Activated CD4-positive, CD25-positive, alpha-beta regulatory T cell treated with anti-CD3 and anti-CD28 coated beads, Interleukin-2, amount 50 U/mL, for 16 hours (primary cell): Measurements from ENCODE around the gene PHF14.
"Not testable (repeated sequence)": the region's sequence is repeated elsewhere in the genome, so short reads cannot be mapped to it uniquely, and the experiment has no call there.

Experiments
- DNase-seq: peaks from one replicate; pipeline ENCODE4 v3.0.0-alpha.2; 2020; ENCODE audit warnings: low read depth, low spot score

The PHF14 gene, protein sequence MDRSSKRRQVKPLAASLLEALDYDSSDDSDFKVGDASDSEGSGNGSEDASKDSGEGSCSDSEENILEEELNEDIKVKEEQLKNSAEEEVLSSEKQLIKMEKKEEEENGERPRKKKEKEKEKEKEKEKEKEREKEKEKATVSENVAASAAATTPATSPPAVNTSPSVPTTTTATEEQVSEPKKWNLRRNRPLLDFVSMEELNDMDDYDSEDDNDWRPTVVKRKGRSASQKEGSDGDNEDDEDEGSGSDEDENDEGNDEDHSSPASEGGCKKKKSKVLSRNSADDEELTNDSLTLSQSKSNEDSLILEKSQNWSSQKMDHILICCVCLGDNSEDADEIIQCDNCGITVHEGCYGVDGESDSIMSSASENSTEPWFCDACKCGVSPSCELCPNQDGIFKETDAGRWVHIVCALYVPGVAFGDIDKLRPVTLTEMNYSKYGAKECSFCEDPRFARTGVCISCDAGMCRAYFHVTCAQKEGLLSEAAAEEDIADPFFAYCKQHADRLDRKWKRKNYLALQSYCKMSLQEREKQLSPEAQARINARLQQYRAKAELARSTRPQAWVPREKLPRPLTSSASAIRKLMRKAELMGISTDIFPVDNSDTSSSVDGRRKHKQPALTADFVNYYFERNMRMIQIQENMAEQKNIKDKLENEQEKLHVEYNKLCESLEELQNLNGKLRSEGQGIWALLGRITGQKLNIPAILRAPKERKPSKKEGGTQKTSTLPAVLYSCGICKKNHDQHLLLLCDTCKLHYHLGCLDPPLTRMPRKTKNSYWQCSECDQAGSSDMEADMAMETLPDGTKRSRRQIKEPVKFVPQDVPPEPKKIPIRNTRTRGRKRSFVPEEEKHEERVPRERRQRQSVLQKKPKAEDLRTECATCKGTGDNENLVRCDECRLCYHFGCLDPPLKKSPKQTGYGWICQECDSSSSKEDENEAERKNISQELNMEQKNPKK

DNA sequence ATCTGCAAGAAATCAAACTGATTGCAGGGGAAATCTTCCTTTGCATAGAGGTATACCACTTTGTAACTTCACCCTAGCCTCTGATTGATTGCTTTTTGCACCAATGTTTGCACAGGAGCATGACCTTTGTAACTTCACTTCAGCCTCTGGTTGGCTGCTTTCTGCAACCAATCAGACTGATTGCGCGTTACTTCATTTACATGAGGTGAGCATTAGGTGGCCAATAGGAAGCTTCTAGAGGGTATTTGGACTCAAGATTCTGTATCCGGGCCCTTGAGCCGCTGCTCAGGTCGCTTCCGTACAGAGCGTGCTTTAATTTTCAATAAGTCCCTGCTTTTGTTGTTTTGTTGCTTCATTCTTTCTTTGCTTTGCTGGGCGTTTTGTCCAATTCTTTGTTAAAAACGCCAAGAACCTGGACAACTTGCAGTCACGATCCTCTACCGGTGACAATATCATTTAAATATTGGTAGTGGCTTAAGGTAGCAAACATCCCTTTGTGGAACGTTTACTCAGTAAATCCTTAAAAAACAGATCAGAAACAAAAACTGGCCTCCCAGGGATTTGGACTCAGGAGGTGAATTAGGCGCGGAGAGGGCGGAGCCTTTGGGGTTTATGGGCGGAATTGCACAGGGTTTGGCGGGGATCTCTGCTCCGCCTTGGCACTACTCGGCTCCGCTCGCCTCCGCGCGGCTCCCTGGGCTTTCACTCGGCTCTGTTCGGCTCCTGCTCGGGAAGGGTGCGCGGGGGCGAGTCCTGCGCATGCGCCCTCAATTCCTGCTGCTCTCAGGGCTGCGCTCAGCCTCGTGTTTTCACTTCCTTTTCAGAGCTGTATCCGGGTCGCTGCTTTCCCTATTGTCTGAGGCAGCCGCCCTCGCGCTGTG lies at the start of gene PHF14:
Gene PHF14 (plus strand): TSS at position 812 of the 881 bp plus-strand sequence. CDS start 452 bp downstream, outside the sequence.
- DNase-seq, result peak; percentile 86

DNA sequence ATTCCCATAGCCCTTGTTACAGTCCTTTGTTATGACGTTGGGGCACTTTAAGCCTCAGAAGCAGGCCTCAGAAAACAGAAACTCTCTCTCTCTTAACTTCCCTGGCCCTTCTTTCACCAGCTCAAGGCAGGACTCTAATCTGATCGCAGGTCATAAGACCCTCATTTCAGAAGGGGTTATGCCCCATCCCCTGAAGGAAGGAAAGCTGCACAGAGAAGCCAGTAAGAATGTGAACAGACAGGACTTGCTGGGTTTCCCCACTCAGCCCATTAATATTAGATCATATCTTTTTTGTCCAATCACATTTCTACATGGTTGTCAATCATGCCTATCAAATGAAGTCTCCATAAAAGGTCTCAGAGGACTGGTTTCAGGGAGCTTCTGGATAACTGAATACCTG lies 49.3 kb upstream of the PHF14 start:
- no peak for DNase-seq

DNA sequence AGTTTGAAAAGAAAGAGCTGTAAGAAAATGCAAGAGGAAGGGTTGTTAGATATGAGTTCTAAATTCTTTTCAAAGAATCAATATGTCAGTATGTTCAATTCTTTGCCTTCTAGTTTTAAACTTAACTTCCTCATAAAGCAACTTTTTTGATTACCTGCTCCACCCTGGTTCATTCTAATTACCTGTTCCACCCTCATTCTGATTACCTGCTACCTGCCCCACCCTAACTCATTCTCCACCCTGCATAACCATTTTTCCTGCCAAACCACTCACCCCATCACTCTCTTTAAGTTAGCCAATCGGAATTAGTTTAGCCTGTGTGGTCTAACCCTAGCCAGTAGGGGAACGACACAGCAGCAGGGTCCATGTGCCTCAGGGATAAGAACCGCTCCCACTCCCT lies 45.5 kb upstream of the PHF14 start:
- not testable (repeated sequence) for DNase-seq

DNA sequence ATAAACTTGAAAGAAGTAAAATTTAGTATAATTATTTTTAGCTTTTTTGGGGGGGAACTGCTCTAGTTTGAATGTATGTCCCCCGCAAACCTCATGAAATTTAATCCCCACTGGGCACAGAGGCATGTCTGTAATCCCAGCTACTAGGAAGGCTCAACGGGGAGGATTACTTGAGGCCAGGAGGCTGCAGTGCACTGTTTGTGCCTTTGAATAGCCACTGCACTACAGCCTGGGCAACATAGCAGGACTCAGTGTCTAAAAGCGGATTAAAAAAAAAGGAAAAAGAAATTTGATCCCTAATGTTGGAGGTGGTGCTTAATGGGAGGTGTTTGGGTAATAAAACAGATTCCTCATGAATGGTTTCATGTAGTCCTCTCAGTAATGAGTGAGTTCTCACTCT lies 43.1 kb upstream of the PHF14 start:
- DNase-seq, result no peak

DNA sequence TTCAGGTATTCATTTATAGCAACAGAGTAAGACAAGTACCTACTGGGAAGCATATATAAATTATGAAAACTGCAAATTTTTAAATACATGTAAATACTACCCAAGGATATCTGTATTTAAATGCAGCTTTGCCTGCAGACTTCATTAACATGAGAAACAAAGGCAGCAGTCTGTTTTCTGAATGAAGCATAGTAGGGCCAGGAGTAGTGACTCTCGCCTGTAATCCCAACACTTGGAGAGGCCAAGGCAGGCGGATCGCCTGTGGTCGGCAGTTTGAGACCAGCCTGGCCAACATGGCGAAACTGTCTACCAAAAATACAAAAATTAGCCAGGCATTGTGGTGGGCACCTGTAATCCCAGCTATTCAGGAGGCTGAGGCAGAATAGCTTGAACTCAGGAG lies 42.5 kb upstream of the PHF14 start:
- DNase-seq, result no peak

DNA sequence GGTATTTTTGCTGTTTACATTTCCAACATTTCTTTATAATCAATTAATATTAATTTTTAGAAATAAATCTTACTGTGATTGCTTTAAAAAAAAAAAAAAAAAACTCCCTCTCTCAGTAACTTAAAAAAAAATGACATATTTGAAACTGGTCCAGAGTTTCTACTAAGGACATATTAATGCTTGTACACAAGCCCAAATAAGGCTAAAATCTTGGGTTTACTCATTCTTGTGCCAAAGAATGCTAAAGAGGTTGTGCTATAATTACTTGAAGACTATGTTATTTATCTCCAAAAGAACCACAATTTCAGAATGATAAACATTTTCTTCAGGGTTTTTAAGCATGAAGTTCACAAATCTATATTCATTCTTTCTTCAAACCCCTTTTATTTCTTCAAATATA lies 39.4 kb upstream of the PHF14 start:
- no peak for DNase-seq

DNA sequence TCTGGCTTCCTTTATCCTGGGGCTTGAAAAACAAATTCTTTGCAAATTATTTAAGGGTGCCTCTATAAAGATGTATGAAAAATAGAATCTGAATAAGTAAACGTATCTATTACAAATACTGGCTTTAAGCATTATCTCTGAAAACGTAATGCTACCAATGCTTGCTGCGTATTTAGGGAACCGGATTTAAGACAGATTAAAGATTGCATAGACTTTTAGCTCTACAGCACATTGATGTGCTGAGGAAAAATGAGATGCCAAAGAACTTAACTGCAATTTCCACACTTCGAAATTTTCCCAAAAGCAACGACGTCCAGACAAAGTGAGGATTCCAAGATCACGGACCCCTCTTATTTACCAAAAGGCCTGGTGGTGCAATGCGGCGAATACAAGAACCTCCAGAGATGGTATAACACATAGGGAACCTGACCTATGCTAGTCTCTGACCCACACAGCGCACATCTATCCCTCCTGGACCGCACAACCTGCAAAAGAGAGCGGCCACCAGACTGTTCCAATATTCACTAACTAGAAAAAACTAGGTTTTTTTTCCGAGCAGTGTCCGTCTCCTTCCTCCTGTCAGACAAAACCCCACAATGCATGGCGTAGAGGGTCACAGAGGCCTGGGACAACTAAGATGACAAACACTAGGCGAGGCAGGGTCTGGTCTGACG lies 34.3 kb upstream of the PHF14 start:
- no peak for DNase-seq

DNA sequence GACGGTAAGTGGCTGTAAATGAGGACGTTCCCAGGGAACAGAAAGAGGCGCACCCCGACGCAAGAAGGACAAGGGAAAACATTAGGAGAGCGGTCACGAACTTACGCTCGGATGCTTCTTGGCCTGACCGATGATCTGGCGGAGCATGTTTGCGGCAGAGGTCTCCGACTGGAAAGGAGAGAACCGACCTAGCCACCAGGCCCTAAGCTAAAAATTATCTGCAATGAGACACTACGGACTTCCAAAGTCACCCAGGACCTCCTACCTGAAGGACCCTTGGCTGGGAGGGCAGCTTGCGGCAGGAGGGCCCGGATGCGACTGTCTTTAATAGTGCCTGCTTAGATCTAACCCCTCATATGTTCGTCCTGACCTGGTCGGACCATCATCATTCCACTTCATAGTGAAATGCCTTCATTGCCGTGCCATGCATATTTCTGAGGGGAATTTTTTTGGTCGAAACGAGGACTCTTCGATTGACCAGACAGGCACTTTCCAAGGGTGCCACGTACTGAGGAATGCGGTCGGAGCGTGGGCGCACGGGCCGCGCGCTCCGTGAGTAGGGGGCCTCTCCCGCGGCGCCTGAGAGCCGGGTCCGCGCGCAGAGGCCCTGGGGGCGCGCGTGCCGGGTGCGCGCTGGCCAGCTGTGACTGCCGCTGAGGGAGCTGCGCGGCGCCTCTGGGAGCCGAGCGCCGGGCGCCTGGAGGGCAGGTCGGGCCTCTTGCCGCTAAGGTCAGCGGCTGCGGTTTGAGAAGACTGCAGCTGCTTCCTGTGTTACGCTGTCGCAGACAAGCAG lies 33.6 kb upstream of the PHF14 start:
- DNase-seq, result peak; percentile 74

DNA sequence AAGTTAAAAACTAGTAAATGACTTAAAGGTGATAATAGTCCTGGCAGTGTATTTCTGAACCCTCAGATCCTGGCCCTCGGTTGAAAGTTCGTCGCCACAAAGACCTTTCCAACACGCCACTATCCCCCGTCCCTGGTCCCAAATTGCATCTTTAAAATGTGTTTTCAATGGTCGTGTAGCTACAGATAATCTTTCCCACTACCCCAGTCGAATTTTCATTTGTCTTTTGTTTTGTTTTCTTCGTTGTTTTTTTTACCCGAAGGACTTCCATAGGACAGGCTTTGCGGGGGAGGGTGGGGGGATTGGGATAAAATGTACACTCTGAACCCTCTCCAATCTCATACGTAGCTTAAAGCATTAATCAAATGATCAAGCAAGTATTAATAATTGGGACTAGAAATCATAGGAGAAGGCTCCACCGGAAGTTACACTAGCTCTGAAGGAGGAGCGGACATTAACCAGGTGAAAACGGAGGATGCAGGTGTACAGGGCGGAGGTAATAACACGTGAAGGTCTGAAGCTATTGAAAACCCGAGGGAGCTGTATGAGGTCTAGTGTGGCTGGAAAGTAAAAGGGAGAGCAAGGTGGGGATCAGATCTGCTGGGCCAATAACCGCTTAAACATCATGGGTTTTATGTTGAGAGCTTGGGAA lies 32.8 kb upstream of the PHF14 start:
- DNase-seq, result no peak

DNA sequence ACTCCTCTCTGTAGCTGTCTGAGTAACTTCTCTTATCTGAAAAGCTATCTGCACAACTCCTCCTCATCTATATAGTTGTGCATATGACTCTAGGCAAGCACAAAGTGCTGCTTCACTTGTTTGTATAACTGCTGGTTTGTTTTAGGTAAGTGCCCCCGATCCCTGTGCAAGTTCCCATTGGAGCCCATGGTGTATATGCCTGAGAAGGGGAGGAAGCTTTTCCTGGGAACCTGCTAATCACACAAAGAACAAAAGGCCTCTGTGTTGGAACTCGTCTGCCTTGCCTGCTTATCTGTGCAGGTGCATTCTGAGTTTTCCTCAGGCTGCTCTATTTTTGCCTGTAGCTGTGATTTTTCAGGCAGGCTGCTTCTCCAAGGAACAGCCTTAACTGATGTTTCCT lies 23.2 kb upstream of the PHF14 start:
- DNase-seq, result no peak

DNA sequence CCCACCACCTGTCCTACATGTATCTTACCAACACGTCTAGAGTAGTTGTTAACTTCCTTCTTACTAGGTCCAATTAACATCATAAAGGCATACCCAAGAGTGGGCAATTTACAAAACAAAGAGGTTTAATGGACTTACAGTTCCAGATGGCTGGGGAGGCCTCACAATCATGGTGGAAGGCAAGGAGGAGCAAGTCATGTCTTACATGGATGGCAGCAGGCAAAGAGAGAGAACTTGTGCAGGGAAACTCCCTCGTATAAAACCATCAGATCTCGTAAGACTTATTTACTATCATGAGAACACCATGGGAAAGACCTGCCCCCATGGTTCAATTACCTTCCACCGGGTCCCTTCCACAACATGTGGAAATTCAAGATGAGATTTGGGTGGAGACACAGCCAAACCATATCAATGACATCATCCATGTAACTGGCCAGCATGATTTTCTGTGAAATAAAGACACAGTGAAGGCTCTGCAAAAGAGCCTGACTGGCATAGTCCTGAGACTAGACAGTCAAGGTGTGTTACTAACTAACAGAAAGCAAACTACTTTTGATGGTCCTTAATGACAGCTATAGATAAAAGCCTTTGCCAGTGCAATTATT lies 22.6 kb upstream of the PHF14 start:
- DNase-seq, result not testable (repeated sequence)

DNA sequence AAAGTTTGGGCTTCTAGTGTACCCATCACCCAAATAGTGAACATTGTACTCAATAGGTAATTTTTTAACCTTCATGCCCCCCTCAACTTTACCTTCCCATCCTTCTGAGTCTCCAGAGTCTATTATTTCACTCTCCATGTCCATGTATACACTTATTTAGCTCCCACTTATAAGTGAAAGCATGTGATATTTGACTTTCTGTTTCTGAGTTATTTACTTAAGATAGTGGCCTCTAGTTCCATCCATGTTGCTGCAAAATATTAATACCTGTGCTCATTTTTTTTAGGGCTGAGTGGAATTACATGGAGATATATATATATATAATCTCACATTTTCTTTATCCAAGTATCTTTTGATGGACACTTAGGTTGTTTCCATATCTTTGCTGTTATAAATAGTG lies 21.1 kb upstream of the PHF14 start:
- DNase-seq, result no peak

DNA sequence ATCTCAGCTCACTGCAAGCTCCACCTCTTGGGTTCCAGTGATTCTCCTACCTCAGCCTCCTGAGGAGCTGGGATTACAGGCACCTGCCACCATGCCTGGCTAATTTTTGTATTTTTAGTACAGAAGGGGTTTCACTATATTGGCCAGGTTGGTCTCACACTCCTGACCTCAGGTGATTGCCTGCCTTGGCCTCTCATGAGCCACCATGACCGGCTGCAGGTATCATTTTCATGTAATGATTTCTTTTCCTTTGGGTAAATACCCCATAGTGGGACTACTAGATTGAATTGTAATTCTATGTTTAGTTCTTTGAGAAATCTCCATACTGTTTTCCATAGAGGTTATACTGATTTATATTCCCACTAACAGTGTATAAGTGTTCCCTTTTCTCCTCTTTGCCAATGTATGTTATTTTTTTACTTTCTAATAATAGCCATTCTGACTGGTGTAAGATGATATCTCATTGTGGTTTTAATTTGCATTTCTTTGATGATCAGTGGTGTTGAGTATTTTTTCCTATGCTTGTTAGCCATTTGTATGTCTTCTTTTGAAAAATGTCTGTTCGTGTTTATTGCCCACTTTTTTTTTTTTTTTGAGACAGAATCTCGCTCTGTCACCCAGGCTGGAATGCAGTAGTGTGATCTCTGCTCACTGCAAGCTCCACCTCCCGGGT lies 20.5 kb upstream of the PHF14 start:
- not testable (repeated sequence) for DNase-seq

DNA sequence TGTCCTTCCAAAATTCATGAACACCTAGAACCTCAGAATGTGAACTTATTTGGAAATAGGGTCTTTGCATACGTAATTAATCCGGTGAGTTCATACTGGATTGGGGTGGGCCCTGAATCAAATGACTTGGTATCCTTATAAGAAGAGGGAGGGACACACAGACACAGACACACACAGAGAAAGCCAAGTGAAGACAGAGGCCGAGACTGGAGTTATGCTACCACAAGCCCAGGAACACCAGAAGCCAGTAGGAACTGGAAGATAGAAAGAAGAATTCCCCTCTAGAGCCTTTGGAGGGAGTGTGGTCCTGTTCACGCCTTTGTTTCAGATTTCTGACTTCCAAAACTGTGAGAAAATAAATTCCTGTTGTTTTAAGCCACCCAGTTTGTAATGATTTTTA lies 17.1 kb upstream of the PHF14 start:
- DNase-seq, result no peak

DNA sequence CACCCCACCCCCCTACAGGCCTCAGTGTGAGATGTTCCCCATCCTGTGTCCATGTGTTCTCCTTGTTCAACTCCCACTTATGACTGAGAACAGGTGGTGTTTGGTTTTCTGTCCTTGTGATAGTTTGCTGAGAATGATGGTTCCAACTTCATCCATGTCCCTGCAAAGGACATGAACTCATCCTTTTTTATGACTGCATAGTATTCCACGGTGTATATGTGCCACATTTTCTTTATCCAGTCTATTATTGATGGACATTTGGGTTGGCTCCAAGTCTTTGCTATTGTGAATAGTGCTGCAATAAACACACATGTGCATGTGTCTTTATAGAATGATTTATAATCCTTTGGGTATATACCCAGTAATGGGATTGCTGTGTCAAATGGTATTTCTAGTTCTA lies 13.4 kb upstream of the PHF14 start:
- DNase-seq, result not testable (repeated sequence)

DNA sequence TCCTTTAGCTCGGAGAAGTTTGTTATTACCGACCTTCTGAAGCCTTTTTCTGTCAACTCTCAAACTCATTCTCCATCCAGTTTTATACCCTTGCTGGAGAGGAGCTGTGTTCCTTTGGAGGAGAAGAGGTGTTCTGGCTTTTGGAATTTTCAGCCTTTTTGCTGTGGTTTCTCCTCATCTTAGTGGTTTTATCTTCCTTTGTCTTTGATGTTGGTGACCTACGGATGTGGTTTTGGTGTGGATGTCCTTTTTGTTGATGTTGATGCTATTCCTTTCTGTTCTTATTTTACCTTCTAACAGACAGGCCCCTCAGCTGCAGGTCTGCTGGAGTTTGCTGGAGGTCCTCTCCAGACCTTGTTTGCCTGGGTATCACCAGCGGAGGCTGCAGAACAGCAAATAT lies 8.7 kb upstream of the PHF14 start:
- not testable (repeated sequence) for DNase-seq

DNA sequence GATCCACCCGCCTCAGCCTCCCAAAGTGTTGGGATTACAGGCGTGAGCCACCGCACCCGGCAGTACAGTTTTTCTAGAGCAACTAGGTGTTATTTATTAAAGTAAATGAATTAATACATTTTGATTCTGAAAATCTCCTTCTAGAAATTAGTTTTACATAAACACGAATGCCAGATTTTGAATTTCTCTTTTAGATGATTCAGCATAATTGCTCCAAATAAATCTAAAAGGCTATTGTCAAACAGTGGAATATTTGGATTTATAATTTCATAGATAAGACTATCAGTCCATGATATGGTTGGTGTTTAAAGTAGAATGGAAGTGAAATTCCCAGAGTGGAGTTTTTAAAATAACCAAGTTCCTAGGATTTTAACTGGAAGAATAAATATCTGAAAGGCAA lies 1.5 kb upstream of the PHF14 start:
- no peak for DNase-seq
